GM21528 (cell line): ENCODE results near the gene RBM8A.
"Not testable (repeated sequence)": the region's sequence is repeated elsewhere in the genome, so short reads cannot be mapped to it uniquely, and the experiment has no call there.

Experiments used
- ATAC-seq: cut with Tn5 transposase; IDR thresholded peaks from one replicate; pipeline ENCODE4 v1.9.1; 2021; ENCODE audit warnings: mild to moderate bottlenecking, moderate library complexity; ENCODE audit not compliant: unreplicated experiment, low FRiP score

The RBM8A gene

DNA sequence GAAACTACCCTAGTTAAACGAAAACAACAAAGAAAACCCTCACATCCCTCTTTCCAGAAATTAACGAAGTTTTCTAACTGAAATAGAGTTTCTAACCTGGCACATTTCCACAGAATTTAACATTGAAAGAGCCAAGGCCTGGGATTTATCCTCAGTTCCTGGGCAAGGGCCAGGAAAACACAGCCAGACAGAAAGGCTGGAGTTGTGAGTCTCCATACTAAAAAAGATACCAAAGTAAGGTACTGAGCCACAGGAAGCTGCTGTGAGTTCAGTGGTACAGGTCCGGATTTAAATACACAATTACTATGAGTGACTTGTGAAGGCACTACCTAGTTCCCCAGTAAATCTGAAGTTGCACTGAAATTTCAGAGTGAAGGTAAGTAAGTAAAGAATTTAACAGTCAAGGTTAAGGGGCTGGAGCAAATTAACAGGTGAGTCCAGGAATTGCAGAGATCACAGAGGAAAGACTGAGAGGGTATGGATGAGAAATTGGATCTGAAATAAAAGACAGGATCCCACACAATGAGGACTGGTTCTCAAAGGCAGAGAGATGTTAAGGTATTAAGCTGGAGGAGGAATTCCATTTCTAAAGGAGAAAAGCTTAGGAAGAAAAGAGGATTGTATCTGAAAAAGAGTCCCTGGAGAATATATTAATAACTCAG is 29.6 kb upstream of the RBM8A start:
- ATAC-seq, result no peak

DNA sequence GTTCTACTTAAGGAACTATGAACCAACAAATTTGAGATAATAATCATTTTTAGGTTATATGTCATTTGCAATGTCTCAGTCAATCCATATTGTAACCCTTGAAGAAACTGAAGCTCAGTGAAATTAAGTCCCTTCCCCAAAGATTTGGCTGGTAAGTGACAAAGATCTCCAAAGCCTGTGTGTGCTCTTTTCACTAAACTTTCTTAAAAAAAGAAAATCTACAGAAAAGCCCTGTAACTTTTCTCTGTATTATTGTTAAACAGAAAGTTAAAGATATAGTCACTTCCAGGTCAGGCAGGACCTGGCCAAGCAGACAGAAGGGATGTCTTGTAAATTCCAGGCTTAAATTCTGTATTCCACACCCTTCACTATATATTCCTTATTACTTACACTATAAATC is 29.1 kb upstream of the RBM8A start:
- ATAC-seq, result no peak

DNA sequence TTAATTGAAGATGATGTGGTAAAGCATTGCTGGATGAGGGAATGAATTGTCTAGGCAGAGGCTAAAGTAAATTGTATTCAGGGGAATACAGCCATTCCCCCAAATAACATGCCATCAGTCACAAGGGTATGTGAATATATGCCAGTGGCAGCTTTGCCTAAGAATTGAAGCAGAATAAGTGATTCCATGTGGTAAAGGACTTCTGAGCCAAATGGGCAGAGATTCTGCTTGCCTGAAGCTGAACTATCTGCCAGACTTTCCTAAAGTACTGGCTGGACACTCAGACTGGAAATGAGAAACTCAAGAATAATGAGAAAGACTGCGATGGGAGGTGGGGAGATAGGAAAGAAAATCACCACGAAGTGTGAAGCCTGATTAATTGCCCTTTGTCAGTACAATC is 28.2 kb upstream of the RBM8A start:
- no peak for ATAC-seq

DNA sequence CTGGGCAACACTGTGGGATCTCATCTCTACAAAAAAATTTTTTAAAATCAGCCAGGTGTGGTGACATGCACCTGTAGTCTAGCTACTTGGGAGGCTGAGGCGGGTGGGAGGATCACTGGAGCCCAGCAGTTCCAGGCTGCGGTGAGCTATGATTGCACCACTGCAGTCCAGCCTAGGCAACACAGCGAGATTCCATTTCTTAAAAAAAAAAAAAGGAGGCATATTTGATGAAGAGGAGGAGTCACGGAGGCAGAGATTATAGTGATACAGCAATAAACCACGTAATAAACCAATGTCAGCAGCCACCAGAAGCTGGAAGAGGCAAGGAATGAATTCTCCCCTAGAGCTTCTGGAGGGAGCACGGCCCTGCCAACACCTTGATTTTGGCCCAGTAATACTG is 26.6 kb upstream of the RBM8A start:
- no peak for ATAC-seq

DNA sequence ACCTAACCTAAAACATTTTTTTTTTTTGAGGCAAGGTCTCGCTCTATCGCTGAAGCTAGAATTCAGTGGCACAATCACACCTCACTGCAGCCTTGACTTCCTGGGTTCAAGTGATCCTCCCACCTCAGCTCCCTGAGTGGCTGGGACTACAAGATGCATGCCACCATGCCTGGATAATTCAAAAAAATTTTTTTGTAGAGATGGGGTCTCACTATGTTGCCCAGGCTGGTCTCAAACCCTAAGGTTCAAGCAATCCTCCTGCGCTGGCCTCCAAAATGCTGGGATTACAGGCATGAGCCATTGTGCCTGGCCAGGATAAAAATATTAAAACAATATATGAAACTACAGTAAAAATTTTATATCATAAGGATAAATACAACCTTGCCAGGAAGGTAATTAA is 25.6 kb upstream of the RBM8A start:
- ATAC-seq, result no peak

DNA sequence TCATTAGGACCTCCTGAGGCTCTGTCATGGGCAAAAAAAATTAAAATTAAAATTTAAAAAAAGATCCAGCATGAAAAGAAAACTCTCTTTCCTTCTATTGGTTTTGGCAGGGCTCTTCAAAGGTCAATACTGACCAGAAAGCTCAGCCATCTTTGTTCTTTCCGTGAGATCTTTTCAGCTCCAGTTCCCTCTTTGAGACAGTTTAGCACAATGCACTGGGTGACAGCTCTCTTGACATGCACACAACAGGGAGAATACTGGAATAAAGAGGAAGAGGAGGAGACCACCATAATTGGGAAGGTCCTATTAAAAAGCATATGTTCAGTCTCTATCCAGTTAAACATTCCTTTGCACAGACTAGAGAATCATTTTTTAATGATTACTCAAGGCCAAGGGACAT is 24.2 kb upstream of the RBM8A start:
- ATAC-seq, result no peak

DNA sequence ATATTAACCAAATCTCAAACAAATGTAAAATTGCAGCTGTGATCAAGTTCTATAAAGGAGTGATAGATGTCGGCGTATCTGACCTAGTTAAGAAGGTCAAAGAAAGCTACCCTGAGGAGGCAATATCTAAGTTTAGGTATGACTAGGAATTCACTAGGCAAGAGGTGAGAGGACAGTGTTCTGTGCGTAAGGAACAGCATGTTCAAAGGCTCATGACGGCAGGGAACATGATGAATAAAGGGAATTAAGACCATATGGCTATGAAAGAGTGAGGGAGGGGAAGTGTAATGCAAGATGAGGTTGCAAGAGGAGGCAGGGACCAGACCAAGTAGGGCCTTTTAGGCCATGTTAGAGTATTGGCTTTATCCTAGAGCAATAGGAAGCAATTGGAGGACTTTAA is 21.9 kb upstream of the RBM8A start:
- no peak for ATAC-seq

DNA sequence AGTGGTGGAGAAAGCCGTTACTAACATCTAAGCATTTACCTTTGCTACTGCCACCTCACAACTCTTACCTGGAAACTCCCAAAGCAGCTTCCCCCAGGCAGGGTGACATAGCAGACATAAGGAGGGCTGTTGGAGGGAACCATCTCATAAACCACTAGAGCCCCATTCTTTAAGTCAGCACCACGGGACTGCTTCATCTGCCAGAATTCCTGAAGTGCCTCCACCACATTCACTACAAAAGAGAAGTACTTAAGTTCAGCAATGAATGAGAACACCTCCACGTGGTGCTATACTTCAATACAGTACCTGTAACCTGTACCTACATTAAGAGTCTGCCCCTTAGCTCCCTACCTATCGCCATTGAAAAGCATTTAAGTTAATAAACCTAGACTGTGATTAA is 20.3 kb upstream of the RBM8A start:
- no peak for ATAC-seq

DNA sequence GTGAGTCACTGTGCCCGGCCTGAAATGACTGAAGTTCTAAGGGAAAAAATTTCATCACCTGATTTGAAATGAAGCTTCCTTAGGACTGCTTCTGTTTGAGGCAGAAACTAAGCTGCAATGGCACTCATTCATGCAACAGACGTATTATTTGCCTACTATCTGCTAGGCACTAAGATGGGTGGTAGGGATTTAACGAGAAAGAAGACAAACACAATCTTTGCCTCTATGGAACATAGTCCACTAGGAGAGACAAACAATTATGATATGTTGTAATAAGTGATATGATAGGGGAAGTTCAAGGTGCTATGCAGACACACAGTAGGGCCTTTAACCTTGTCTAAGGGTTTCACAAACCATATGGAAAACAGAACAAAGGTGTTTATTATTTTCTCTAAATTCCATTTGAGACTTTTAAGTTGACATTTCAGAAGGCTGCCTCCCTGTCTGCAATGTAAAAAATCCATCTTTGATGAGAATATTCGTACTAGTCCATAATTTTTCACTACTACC is 19.2 kb upstream of the RBM8A start:
- ATAC-seq, result no peak

DNA sequence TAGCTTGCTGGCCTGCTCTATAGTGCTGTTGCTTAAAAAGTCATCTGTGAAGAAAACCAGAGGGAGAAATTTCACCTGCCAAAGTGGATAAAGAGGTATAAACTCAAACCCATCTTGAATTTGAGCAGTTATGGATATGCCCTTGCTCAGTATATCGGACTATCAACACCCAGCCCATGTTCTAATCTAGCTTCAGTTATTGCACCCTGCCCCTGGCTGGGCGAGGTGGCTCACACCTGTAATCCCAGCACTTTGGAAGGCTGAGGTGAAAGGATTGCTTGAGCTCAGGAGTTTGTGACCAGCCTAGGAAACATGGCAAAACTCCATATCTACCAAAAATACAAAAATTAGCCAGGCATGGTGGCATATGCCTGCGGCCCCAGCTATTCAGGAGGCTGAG is 17.2 kb upstream of the RBM8A start:
- ATAC-seq, result no peak

DNA sequence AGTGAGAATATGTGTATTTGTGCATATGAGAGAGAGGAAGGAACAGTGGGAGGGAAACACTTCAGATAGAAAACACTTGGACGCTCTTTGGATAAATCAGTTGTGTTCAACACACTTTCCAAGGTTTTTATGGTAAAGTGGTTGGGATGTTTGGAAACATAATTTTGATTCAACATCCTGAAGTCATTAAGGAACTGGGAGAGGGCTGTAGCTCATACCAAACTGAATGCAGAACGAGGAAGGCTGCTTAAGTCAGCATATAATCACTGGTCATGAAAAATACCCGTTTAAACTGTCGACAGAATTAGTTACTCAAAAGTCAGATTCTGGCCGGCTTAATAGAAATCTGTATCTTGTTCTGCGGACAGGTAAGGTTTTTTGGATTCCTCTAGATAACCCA is 15.6 kb upstream of the RBM8A start:
- no peak for ATAC-seq

DNA sequence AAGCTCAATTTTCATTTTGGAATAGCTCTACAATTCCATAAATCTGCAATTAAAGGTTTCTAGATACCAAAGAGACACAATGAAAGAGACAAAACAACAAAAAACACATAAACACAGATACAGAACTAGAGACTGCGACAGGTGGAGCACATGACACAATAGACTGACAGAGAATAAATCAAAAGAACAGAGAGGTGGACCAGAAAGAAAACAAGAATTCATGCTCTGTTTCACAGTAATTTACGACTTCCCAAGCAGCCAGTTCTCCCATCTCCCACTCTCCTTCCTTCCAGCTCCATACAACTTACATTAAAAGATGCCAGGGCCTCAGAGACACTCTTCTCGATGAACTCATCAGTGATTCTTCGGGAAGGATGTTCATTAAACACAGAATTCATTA is 15.1 kb upstream of the RBM8A start:
- no peak for ATAC-seq

DNA sequence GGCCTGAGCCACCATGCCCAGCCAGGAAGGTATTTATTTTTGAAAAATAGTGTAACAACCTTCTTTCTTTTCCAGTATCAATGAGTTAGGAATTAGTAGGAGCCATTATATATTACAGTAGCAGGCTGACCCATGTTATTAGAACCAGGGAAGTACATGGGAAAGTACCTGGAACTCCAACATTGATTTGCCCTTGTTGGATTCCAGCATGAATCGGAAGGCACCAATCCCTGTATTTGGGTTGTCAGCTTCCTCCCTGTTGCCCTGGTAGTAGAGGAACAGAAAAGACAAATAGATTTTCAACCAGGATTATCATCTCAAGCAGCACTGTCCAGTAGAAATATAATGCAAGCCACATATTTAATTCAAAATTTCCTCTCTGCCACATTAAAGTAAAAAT is 10.2 kb upstream of the RBM8A start:
- no peak for ATAC-seq

DNA sequence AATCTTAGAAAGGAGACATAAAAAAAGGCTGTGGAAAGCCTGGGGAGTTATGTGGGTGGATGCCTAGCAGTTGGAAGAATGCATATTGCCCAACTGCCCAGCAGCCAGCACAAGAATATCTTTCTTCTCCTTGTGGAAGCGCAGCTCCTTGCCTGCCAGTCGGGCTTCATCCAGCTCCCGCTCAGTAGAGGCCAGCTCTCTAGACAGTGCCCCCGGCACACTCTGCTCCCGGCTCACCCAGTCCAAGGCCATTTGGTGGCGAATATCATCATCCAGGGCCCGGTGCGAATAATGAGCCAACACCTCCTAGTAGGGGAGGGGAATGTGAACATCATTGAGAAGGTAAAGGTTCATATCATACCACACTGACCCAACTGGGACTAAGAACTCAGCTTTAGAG is 9.0 kb upstream of the RBM8A start:
- no peak for ATAC-seq

DNA sequence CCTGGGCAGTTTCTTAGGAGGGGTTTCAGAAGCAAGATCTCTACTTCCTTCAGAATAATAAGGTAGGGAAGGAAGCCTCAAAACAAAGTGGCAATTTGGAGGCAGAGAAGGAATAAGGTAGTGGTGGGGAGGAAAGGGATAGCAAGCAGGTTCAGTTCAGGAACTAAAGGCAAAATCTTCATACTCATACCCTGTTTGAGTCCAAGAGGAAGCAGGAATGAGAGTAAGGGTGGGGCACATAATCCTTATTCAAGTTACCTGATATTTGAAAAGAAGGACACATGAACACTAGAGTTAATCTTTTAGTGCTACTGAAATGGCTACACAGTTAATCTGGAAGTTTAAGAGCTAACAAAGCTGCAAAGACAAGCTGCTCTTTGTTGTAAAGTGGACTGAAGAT is 8.4 kb upstream of the RBM8A start:
- ATAC-seq, result no peak

DNA sequence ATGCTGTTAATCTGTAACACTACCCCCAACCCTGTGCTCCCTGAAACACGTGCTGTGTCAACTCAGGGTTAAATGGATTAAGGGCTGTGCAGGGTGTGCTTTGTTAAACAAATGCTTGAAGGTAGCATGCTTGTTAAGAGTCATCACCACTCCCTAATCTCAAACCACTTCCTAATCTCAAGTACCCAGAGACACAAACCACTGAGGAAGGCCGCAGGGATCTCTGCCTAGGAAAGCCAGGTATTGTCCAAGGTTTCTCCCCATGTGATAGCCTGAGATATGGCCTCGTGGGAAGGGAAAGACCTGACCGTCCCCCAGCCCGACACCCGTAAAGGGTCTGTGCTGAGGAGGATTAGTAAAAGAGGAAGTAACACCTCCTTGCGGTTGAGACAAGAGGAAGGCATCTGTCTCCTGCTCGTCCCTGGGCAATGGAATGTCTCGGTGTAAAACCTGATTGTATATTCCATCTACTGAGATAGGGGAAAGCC is 5.3 kb upstream of the RBM8A start:
- not testable (repeated sequence) for ATAC-seq

DNA sequence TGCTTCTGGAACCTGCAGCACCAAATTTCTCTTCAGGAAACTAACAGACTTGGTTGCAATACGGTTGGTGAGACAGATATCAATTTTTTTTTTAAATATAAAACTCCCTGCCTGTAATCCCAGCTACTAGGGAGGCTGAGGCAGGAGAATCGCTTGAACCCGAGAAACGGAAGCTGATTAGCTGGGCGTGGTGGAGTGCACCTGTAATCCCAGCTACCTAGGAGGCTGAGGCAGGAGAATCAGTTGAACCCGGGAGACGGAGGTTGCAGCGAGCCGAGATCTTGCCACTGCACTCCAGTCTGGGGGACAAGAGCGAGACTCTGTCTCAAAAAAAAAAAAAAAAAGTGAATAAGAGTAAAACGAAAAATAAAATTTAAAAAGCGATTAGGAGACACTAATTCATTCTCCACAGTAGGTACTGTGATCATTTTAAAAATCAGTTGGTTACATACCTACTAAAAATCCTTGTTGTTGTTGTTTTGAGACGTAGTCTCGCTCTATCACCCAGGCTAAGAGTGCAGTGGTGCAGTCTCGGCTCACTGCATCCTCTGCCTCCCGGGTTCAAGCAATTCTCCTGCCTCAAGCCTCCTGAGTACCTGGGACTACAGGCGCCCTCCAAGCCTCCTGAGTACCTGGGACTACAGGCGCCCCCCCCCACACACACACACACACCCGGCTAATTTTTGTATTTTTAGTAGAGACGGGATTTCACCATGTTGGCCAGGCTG is 796 bp upstream of the RBM8A start:
- no peak for ATAC-seq

DNA sequence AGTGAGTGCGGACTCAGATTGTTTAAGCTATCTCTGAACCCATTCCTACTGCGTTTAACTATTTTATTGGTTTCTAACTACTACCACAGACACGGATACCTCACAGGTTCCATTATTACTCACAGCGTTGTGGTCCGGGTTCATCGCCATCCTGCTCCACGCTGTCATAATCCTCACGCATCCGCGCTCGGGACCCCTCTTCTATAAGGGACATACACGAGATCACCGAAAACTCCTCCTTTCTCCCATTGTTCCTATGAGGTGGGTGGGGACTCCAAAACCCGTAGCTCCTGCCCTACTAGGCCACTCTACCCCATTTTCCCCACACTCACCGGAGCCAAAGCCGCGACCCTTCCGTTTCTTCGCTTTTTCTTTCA is 610 bp downstream of the RBM8A start:
- peak; percentile 6 for ATAC-seq

DNA sequence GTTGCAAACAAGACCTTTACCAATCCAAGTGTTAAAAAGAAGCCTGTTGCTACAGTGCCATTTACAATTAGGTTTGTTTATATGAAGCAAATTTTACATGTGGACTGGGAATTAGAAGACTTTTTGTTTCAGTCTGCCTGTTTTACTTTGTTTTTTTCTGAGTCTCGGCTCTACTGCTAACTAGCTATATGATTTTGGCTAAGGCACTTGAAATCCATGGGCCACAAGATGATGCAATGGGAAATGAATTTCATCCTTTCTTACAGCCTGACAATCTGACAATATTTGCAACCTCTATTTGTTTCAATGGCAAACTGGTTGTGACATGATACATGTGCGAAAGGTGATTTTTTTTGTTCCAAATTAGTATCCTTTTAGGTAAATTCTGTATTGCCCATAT is 5.0 kb downstream of the RBM8A start:
- no peak for ATAC-seq

DNA sequence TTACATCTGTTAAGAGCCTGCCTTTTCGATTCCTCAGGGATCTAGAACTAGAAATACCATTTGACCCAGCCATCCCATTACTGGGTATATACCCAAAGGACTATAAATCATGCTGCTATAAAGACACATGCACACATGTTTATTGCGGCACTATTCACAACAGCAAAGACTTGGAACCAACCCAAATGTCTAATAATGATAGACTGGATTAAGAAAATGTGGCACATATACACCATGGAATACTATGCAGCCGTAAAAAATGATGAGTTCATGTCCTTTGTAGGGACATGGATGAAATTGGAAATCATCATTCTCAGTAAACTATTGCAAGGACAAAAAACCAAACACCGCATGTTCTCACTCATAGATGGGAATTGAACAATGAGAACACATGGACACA is 7.0 kb downstream of the RBM8A start:
- not testable (repeated sequence) for ATAC-seq

DNA sequence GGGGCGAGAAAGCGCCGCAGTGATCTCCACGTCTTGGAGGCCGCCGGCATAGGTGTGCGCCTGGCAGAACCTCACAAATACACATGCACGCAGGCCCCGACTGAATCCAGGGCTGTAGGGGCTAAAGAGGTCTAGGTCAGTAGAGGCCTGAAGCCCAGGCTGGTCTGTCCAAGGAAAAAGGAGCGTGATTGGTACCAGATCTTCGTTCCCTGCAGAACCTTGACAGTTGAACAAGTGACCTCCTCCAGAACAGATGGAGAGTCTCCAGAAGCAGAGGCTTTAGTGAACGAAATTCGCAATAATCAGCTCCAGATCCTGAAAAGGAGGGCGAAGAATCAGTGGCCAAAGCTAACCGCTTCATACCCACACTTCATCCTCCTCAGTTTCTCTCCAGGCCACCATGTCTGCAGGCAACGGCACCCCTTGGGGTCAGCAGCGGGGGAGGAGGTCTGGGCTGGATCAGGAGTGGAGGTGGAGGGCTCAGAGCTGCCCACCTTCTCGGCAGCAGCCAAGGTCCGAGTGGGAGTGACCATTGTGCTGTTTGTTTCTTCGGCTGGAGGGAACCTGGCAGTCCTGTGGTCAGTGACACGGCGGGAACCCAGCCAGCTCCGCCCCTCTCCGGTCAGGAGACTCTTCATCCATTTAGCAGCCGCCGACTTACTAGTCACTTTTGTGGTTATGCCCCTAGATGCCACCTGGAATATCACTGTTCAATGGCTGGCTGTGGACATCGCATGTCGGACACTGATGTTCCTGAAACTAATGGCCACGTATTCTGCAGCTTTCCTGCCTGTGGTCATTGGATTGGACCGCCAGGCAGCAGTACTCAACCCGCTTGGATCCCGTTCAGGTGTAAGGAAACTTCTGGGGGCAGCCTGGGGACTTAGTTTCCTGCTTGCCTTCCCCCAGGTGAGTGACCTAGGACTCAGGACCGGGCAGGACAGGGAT is 8.0 kb downstream of the RBM8A start:
- peak; percentile 24 for ATAC-seq
